Keratinocyte (primary cell): ENCODE data around the gene APEH. TPM values are rescaled to one million over a fixed set of nuclear protein-coding genes. Genes with fewer than 3 reads are reported as not detected.

Source experiments
- DNase-seq: peaks from one replicate; pipeline ENCODE4 v3.0.0-alpha.2; 2011; ENCODE audit warnings: low read depth, missing footprints, low spot score
- FAIRE-seq: peaks from 2 replicates; lab custom pipeline; 2011; peaks lifted over from hg19 to GRCh38; lab: Jason Lieb, UNC
- H2AFZ ChIP-seq: 2 replicates; pipeline ENCODE4 v1.6.0; 2012; ENCODE audit warnings: low read length, control low read depth, inconsistent platforms; ENCODE audit not compliant: control insufficient read depth
- H3K27ac ChIP-seq: 2 replicates; pipeline ENCODE4 v1.5.1; 2011; ENCODE audit warnings: low read length; ENCODE audit not compliant: control insufficient read depth, insufficient read depth
- H3K27me3 ChIP-seq: 3 replicates; pipeline ENCODE4 v1.6.0; 2011; ENCODE audit warnings: low read length; ENCODE audit not compliant: control insufficient read depth, insufficient read depth; ENCODE audit errors: extremely low read depth
- H3K36me3 ChIP-seq, 2 experiments: 2 replicates in 1 of 2; 3 replicates in 1 of 2; pipeline ENCODE4 v1.5.1; 2011; ENCODE audit warnings: low read length in 2 of 2, mild to moderate bottlenecking in 1 of 2; ENCODE audit not compliant: control insufficient read depth in 2 of 2, insufficient read depth in 2 of 2; ENCODE audit errors: extremely low read depth in 1 of 2
- H3K4me1 ChIP-seq: 3 replicates; pipeline ENCODE4 v1.5.1; 2011; ENCODE audit warnings: low read length; ENCODE audit not compliant: control insufficient read depth, insufficient read depth; ENCODE audit errors: extremely low read depth
- H3K4me2 ChIP-seq: 3 replicates; pipeline ENCODE4 v1.6.0; 2011; ENCODE audit warnings: low read depth, low read length; ENCODE audit not compliant: control insufficient read depth, insufficient read depth; ENCODE audit errors: extremely low read depth
- H3K4me3 ChIP-seq, 3 experiments: fragments of 200-600 bp in 1 of 3; sonication (generic) in 1 of 3; 2 replicates in 2 of 3; 3 replicates in 1 of 3; pipeline ENCODE4 v1.5.1; 2011 to 2016; ENCODE audit warnings: low read length in 3 of 3, mild to moderate bottlenecking in 3 of 3, control low read depth in 2 of 3, inconsistent platforms in 1 of 3, low read depth in 1 of 3, mixed read lengths in 1 of 3, mixed run types in 1 of 3, moderate library complexity in 1 of 3; ENCODE audit not compliant: control insufficient read depth in 2 of 3, insufficient read depth in 2 of 3; ENCODE audit errors: extremely low read depth in 1 of 3
- H3K79me2 ChIP-seq: 2 replicates; pipeline ENCODE4 v1.6.0; 2012; ENCODE audit warnings: low read length; ENCODE audit not compliant: control insufficient read depth, insufficient read depth
- H3K9ac ChIP-seq: 3 replicates; pipeline ENCODE4 v1.6.0; 2011; ENCODE audit warnings: low read length; ENCODE audit not compliant: control insufficient read depth, insufficient read depth; ENCODE audit errors: extremely low read depth
- H3K9me1 ChIP-seq: 3 replicates; pipeline ENCODE4 v1.6.0; 2011; ENCODE audit warnings: low read length; ENCODE audit not compliant: control insufficient read depth, insufficient read depth; ENCODE audit errors: extremely low read depth
- H3K9me3 ChIP-seq: 2 replicates; pipeline ENCODE4 v1.5.1; 2012; ENCODE audit warnings: low read depth, low read length; ENCODE audit not compliant: control insufficient read depth
- H4K20me1 ChIP-seq: 3 replicates; pipeline ENCODE4 v1.6.0; 2011; ENCODE audit warnings: low read length; ENCODE audit not compliant: control insufficient read depth, insufficient read depth; ENCODE audit errors: extremely low read depth
- EZH2 ChIP-seq: IDR thresholded peaks from one replicate; pipeline ENCODE4 v1.6.1; 2012; ENCODE audit warnings: inconsistent platforms, mild to moderate bottlenecking, low read length, moderate library complexity
- dilution Hi-C: fragments of 300-500 bp; cut with MboI; formaldehyde crosslinking; loops from one replicate; pipeline ENCODE4 v1.7.0; 2020; ENCODE audit warnings: low sequenced_read_pairs; ENCODE audit not compliant: extremely low pct_ligation_motif_present
- polyA plus RNA-seq, 5 experiments: library from polyadenylated mRNA; depleted of rRNA in 3 of 5; stranded (reverse) in 3 of 5; stranded (forward) in 1 of 5; unstranded in 1 of 5; fragments of >200 nt; gene quantifications; 1 replicate in 1 of 5; 2 replicates in 3 of 5; 3 replicates in 1 of 5; pipeline versions ENCODE4 v1.2.1 to v1.2.3, GENCODE V29; 2011 to 2012; ENCODE audit warnings: missing spikeins in 2 of 5, low read depth in 1 of 5, low replicate concordance in 1 of 5
- TF ChIP-seq, protein P1 (sequence below), 3 experiments: IDR thresholded peaks in 1 of 3; conservative IDR thresholded peaks in 1 of 3; optimal IDR thresholded peaks in 1 of 3; 2 replicates in 2 of 3; 3 replicates in 1 of 3; pipeline versions ENCODE3 to v1.5.1; 2011; ENCODE audit warnings: low read length in 3 of 3, mild to moderate bottlenecking in 3 of 3, moderate library complexity in 2 of 3, control low read depth in 1 of 3, inconsistent platforms in 1 of 3; ENCODE audit not compliant: insufficient read depth in 2 of 3; ENCODE audit errors: extremely low read depth in 1 of 3

Gene APEH
- polyA plus RNA-seq, 1 donor (not counting 4 experiments of a cell fraction or from before 2014, with no cell fraction given), result 106 TPM

DNA sequence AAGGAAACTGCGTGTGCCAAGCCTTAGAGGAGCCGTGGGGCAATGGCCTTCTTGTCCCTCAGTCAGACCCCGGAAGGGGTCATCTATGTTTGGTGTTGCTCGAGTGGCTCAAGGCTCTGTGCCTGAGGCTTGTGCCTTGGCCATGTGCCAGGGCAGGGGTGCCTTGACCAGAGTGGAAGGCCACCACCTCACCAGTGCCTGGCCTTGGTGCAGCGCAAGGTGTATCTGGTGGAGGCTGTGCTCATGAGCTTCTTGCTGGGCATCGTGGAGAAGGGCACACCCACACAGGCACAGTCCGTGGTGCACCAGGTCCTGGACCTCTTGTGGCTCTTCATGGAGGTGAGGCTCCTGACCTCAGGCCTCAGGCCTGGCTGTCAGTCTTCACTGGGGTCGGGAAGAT, 25.9 kb downstream of the APEH start:
- Histone ChIP-seq H2AFZ (no peak overlapping the region), H3K4me3 (no peak overlapping the region), H3K27ac (no peak overlapping the region), H3K9me3 (no peaks in the 10 kb centered on the region), H4K20me1 (no peaks in the 10 kb centered on the region), H3K36me3 (peaks cover 33 to 34% of the 10 kb centered on the region in 2 experiments), H3K27me3 (no peaks in the 10 kb centered on the region), H3K4me1 (no peaks in the 10 kb centered on the region), H3K9me1 (no peaks in the 10 kb centered on the region), H3K4me2 (no peak overlapping the region), H3K79me2 (no peaks in the 10 kb centered on the region), H3K9ac (no peak overlapping the region)
- dilution Hi-C loops, result no loop called here
- TF ChIP-seq, protein P1, sequence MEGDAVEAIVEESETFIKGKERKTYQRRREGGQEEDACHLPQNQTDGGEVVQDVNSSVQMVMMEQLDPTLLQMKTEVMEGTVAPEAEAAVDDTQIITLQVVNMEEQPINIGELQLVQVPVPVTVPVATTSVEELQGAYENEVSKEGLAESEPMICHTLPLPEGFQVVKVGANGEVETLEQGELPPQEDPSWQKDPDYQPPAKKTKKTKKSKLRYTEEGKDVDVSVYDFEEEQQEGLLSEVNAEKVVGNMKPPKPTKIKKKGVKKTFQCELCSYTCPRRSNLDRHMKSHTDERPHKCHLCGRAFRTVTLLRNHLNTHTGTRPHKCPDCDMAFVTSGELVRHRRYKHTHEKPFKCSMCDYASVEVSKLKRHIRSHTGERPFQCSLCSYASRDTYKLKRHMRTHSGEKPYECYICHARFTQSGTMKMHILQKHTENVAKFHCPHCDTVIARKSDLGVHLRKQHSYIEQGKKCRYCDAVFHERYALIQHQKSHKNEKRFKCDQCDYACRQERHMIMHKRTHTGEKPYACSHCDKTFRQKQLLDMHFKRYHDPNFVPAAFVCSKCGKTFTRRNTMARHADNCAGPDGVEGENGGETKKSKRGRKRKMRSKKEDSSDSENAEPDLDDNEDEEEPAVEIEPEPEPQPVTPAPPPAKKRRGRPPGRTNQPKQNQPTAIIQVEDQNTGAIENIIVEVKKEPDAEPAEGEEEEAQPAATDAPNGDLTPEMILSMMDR (optimal IDR thresholded peaks at IDR 0.05 in 1 of 3, IDR thresholded peaks at IDR 0.05 in 1 of 3, conservative IDR thresholded peaks at IDR 0.05 in 1 of 3; ENCODE audit: extremely low read depth in 1 of 3, insufficient read depth in 2 of 3, low read length in 3 of 3), result no peak
- TF ChIP-seq EZH2, result no peak
- FAIRE-seq (no peak), DNase-seq (no peak)

DNA sequence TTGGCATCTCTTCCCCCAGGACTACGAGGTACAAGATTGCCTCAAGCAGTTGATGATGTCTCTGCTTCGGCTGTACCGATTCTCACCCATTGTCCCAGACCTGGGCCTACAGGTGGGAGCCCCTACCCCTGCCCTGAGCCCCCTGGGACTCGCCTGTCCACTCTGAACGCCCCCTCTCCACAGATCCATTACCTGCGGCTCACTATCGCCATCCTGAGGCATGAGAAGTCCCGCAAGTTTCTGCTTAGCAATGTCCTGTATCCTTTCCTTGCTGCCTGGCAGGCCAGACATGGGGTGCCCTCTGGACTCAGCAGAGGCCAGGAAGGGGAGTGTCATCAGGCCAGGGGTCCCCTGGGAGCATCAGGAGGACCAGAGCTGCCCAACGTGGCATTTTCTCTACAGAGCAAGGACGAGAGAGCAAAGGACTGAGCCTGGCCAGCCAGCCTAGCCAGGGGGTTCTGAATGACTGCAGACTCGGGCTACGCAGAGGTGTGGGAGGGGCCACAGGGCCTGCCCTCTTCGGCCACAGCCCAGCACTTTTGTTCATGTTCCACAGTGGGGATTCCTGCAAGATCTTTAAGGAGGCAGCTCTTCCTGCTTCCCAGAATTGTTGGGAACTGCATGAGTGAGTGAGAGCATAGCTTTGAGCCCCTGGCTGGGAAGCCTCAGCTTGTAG, 26.4 kb downstream of the APEH start:
- H3K36me3 ChIP-seq, result peaks cover 37 to 38% of the 10 kb centered on the region in 2 experiments

More for the DNA sequence above, 26.4 kb downstream of the APEH start:
- no peak overlapping the region for H3K4me2 ChIP-seq
- H3K27me3 ChIP-seq, result no peaks in the 10 kb centered on the region
- no peaks in the 10 kb centered on the region for H3K9me1 ChIP-seq
- no peak overlapping the region for H3K4me3 ChIP-seq
- dilution Hi-C loops, result no loop called here
- TF ChIP-seq EZH2, result no peak
- TF ChIP-seq, protein P1 (optimal IDR thresholded peaks at IDR 0.05 in 1 of 3, IDR thresholded peaks at IDR 0.05 in 1 of 3, conservative IDR thresholded peaks at IDR 0.05 in 1 of 3; ENCODE audit: extremely low read depth in 1 of 3, insufficient read depth in 2 of 3, low read length in 3 of 3), result peak in 1 of 3 experiments; percentile 11
- H3K79me2 ChIP-seq, result no peaks in the 10 kb centered on the region
- no peak overlapping the region for H3K9ac ChIP-seq
- no peak overlapping the region for H2AFZ ChIP-seq
- H3K27ac ChIP-seq, result no peak overlapping the region
- no peak for FAIRE-seq
- no peaks in the 10 kb centered on the region for H4K20me1 ChIP-seq
- H3K4me1 ChIP-seq, result no peaks in the 10 kb centered on the region
- no peaks in the 10 kb centered on the region for H3K9me3 ChIP-seq
- DNase-seq, result no peak
